ES-I3 (cell line): ENCODE data around the gene NLGN4Y.

Experiments
- H3K36me3 ChIP-seq: 2 replicates; pipeline ENCODE4 v1.6.1; 2013; ENCODE audit warnings: mild to moderate bottlenecking, low read length, control low read depth, moderate library complexity; ENCODE audit not compliant: insufficient read depth
- H3K4me1 ChIP-seq: 2 replicates; pipeline ENCODE4 v1.6.1; 2013; ENCODE audit warnings: mild to moderate bottlenecking, control low read depth, low read length; ENCODE audit not compliant: insufficient read depth
- H3K9ac ChIP-seq: 2 replicates; pipeline ENCODE4 v1.6.1; 2013; ENCODE audit warnings: low read depth, mild to moderate bottlenecking, low read length, moderate library complexity
- H3K9me3 ChIP-seq: 2 replicates; pipeline ENCODE4 v1.6.1; 2013; ENCODE audit warnings: mild to moderate bottlenecking, low read length, moderate library complexity; ENCODE audit not compliant: control insufficient read depth, insufficient read depth

The NLGN4Y gene

DNA sequence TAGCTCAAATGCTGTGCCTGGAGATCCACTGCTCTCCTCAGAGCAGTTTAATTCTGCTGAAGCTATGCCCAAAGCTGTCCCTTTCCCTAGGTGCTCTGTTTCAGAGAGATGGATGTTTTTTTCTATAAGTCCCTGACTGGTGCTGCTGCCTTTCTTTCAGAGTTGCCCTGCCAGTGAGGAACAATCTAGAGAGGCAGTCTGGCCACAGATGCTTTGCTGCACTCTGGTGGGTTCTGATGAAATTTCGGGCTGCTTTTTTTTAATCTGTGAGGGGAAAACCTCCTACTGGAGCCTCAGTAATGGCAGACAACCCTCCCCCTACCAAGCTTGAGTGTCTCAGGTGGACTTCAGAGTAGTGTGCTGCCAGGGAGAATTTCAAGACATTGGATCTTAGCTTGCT is 93.3 kb downstream of the NLGN4Y start:
- no peaks in the 10 kb centered on the region for H3K9me3 ChIP-seq
- no peaks in the 10 kb centered on the region for H3K36me3 ChIP-seq
- H3K9ac ChIP-seq: no peak overlapping the region
- H3K4me1 ChIP-seq: no peaks in the 10 kb centered on the region

DNA sequence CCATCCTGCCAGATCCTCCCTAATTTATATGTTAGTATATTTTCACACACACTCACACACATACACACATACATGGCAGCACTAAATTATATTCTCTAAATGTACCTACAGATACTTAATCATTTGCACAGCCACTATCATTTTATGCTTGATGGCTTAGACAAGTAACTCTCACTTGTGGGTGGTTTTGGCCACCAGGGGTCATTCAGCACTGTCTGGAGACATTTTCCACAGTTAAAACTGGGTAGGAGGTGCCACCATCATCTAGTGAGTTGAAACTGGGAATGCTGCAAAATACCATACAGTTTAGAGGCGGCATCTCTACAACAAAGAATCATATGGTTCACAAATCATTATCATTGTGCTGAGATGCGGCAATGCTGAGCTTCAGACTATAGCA is 94.2 kb downstream of the NLGN4Y start:
- no peaks in the 10 kb centered on the region for H3K4me1 ChIP-seq
- no peak overlapping the region for H3K9ac ChIP-seq
- no peaks in the 10 kb centered on the region for H3K9me3 ChIP-seq
- H3K36me3 ChIP-seq: no peaks in the 10 kb centered on the region

GRCh38 chrY:14628208-14628607 is 103.9 kb downstream of the NLGN4Y start:
- no peaks in the 10 kb centered on the region for H3K36me3 ChIP-seq
- H3K9me3 ChIP-seq: no peaks in the 10 kb centered on the region
- no peak overlapping the region for H3K9ac ChIP-seq
- H3K4me1 ChIP-seq: no peaks in the 10 kb centered on the region

- Histone ChIP-seq H3K9ac (no peak overlapping the region), H3K4me1 (no peaks in the 10 kb centered on the region), H3K9me3 (no peaks in the 10 kb centered on the region), H3K36me3 (no peaks in the 10 kb centered on the region)
Measured at GRCh38 chrY:14631676-14632075, 107.3 kb downstream of the NLGN4Y start.

GRCh38 chrY:14633718-14634117 is 109.4 kb downstream of the NLGN4Y start:
- H3K36me3 ChIP-seq: no peaks in the 10 kb centered on the region
- H3K4me1 ChIP-seq: no peaks in the 10 kb centered on the region
- no peaks in the 10 kb centered on the region for H3K9me3 ChIP-seq
- no peak overlapping the region for H3K9ac ChIP-seq

GRCh38 chrY:14634954-14635353 is 110.6 kb downstream of the NLGN4Y start:
- Histone ChIP-seq H3K9me3 (no peaks in the 10 kb centered on the region), H3K4me1 (no peaks in the 10 kb centered on the region)

GRCh38 chrY:14637551-14637950 is 113.2 kb downstream of the NLGN4Y start:
- Histone ChIP-seq H3K9ac (no peak overlapping the region), H3K9me3 (no peaks in the 10 kb centered on the region), H3K36me3 (no peaks in the 10 kb centered on the region), H3K4me1 (no peaks in the 10 kb centered on the region)

More at GRCh38 chrY:14634954-14635353, 110.6 kb downstream of the NLGN4Y start:
- H3K9ac ChIP-seq: no peak overlapping the region
- H3K36me3 ChIP-seq: no peaks in the 10 kb centered on the region

DNA sequence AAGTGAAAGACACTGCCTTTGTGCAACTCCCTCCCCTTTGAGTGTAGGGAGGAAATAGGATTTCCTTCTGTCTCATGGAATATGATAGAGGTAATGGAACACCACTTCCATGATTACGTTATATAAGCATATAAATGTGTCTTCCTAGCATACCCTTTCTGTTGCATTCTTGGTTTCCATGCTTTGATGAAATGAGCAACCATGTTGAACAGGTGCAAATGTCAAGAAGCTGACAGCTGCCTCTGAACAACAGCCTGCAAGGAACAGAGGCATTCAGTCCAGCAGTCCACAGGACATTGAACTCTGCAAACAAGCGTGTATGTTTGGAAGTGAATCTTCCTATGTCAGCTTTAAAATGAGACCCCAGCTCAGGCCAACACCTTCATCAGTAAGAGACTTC is 117.5 kb downstream of the NLGN4Y start:
- Histone ChIP-seq H3K4me1 (no peaks in the 10 kb centered on the region), H3K36me3 (no peaks in the 10 kb centered on the region), H3K9ac (no peak overlapping the region), H3K9me3 (no peaks in the 10 kb centered on the region)

- no peaks in the 10 kb centered on the region for H3K9me3 ChIP-seq
- no peak overlapping the region for H3K9ac ChIP-seq
- H3K36me3 ChIP-seq: no peaks in the 10 kb centered on the region
- H3K4me1 ChIP-seq: no peaks in the 10 kb centered on the region
Measured at GRCh38 chrY:14644157-14644952, 120.0 kb downstream of the NLGN4Y start.

GRCh38 chrY:14679181-14679580 is 154.9 kb downstream of the NLGN4Y start:
- no peaks in the 10 kb centered on the region for H3K4me1 ChIP-seq
- H3K9me3 ChIP-seq: no peaks in the 10 kb centered on the region
- H3K36me3 ChIP-seq: no peaks in the 10 kb centered on the region
- H3K9ac ChIP-seq: no peak overlapping the region

GRCh38 chrY:14694543-14694942 is 170.2 kb downstream of the NLGN4Y start:
- Histone ChIP-seq H3K36me3 (no peaks in the 10 kb centered on the region), H3K9me3 (no peaks in the 10 kb centered on the region), H3K4me1 (no peaks in the 10 kb centered on the region), H3K9ac (no peak overlapping the region)

DNA sequence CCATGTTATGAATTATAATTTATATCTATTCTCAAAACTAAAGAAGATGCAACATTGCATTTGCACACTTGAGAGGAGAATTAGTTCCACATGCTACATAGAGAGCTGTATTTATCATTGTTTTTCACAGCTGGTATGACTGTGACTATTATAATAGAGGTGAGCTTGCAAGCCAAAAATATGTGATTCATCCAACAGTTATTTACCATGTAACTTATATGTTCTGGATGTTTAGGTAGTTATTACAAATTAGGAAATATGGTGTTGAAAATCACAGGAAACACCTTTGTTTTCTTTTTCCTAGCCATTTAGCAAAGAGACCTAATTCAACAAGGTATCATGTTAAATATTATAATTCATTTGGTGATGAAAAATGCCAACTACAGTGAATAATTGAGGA is 183.8 kb downstream of the NLGN4Y start:
- no peaks in the 10 kb centered on the region for H3K4me1 ChIP-seq
- H3K9ac ChIP-seq: no peak overlapping the region
- H3K36me3 ChIP-seq: no peaks in the 10 kb centered on the region
- H3K9me3 ChIP-seq: no peaks in the 10 kb centered on the region

DNA sequence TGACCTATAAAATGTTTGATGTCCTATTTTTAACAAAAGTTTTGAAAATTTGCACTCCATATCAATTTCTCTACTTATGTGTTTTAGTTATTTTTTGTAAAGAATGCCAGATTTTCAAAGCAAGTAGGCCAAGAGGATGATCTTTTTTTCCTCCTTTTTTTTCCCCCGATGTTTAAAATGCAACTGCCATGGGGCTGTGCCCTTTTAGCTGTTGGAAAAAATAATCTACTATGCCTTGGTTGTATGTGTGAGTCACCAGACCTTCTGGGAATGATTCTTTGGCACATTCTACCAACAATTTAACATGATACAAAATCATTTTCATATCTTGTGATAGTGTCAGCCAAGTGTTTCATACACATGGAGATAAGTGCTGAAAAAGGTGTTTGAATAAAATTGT is 217.3 kb downstream of the NLGN4Y start:
- H3K36me3 ChIP-seq: no peaks in the 10 kb centered on the region
- H3K9ac ChIP-seq: no peak overlapping the region
- H3K9me3 ChIP-seq: no peaks in the 10 kb centered on the region
- no peaks in the 10 kb centered on the region for H3K4me1 ChIP-seq

- no peaks in the 10 kb centered on the region for H3K36me3 ChIP-seq
Measured at GRCh38 chrY:14748329-14748728, 224.0 kb downstream of the NLGN4Y start.

DNA sequence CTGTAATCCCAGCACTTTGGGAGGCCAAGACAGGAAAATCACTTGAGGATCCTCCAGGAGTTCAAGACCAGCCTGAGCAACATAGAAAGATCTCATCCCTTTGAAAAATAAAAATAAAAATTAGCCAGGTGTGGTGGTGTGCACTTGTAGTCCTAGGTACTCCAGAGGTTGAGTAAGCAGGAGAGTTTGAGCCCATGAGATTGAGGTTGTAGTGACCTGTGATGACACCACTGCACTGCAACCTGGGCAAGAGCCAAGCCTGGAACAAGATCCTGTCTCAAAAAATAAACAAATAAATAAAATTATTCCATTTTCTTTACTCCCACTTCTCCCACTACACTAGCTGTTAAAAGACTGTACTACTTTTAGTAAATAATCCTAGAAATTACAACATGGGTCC is 231.2 kb downstream of the NLGN4Y start:
- Histone ChIP-seq H3K4me1 (no peaks in the 10 kb centered on the region), H3K9me3 (no peaks in the 10 kb centered on the region), H3K9ac (no peak overlapping the region), H3K36me3 (no peaks in the 10 kb centered on the region)

More at GRCh38 chrY:14748329-14748728, 224.0 kb downstream of the NLGN4Y start:
- Histone ChIP-seq H3K9me3 (no peaks in the 10 kb centered on the region), H3K9ac (no peak overlapping the region), H3K4me1 (no peaks in the 10 kb centered on the region)
